Measurements from ENCODE around the gene PTPRN2. TPM values are rescaled to one million over a fixed set of nuclear protein-coding genes. Genes with fewer than 3 reads are reported as not detected.

PTPRN2 gene
- total RNA-seq, 1 experiment from 2014 or later = not detected

DNA sequence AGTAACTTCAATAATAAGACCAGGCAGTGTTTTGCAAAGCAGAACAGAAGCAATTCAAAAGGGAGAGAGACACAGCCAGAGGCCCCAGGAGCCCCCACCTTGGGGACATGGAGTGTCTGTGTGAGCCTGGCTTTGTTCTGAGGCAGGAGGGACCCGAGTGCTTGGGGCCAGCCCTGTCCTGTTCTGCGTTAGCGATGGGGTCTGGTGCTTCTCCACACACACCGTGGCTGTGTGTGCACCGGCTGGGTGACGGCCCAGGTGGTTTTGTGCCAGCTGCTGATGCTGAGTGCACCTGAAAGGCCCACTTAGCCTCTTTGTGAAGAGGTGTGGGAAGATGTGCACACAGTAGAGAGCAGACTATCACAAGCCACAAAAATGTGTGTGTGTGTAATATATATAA, 781.9 kb downstream of the PTPRN2 start:
- Histone ChIP-seq H3K36me3 (ENCODE audit: low read depth) (no peaks in the 10 kb centered on the region), H3K9me2 (ENCODE audit: insufficient read depth) (no peaks in the 10 kb centered on the region), H3K27me3 (ENCODE audit: insufficient read depth, low read depth) (peaks cover 93% of the 10 kb centered on the region), H3K9me3 (ENCODE audit: insufficient read depth, low read depth) (no peaks in the 10 kb centered on the region), H3K4me1 (replicated peaks; ENCODE audit: insufficient read depth) (no peaks in the 10 kb centered on the region), H3K27ac (no peak overlapping the region), H3K4me3 (no peak overlapping the region), H4K20me1 (ENCODE audit: insufficient read depth) (no peaks in the 10 kb centered on the region), H3K4me2 (no peak overlapping the region), H3F3A (ENCODE audit: insufficient read depth, low read depth) (no peaks in the 10 kb centered on the region), H3K79me2 (ENCODE audit: low read depth) (no peaks in the 10 kb centered on the region), H2AFZ (no peak overlapping the region)
- CTCF ChIA-PET = no interaction called here
- intact Hi-C loops (cut with micrococcal nuclease; ENCODE audit: unreplicated experiment) = no loop called here
- no peak for TF ChIP-seq EZH2 (IDR thresholded peaks at IDR 0.05; ENCODE audit: low read depth)
- TF ChIP-seq, protein P1, sequence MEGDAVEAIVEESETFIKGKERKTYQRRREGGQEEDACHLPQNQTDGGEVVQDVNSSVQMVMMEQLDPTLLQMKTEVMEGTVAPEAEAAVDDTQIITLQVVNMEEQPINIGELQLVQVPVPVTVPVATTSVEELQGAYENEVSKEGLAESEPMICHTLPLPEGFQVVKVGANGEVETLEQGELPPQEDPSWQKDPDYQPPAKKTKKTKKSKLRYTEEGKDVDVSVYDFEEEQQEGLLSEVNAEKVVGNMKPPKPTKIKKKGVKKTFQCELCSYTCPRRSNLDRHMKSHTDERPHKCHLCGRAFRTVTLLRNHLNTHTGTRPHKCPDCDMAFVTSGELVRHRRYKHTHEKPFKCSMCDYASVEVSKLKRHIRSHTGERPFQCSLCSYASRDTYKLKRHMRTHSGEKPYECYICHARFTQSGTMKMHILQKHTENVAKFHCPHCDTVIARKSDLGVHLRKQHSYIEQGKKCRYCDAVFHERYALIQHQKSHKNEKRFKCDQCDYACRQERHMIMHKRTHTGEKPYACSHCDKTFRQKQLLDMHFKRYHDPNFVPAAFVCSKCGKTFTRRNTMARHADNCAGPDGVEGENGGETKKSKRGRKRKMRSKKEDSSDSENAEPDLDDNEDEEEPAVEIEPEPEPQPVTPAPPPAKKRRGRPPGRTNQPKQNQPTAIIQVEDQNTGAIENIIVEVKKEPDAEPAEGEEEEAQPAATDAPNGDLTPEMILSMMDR (conservative IDR thresholded peaks at IDR 0.05) = no peak
- DNase-seq = no peak
- BruUV-seq (replicated peaks) = no TSS peak
- POLR2A ChIA-PET (ENCODE audit: unreplicated experiment) = no interaction called here

DNA sequence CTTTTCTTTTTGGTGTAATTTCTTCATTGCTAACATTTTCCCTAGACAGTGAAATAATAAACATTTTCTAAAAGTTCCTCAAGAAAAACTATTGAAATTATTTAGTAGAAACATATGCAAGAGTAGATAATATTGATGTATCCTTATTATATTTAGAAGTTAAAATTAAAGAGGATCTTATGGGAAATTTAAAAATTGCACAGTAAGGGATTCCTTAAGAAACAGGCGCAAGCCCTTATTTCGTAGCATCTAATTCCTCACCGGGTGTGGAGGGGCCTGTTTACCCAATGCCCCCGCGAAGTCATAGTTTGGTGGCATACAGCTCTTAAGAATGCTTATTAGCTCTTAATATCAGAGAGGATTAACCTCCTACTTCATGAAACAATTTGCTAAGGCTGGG, 783.7 kb downstream of the PTPRN2 start:
- intact Hi-C loops (cut with micrococcal nuclease; ENCODE audit: unreplicated experiment) = no loop called here
- BruUV-seq (replicated peaks) = no TSS peak
- no peaks in the 10 kb centered on the region for H3K9me2 ChIP-seq (ENCODE audit: insufficient read depth)
- TF ChIP-seq, protein P1 (conservative IDR thresholded peaks at IDR 0.05) = no peak
- TF ChIP-seq EZH2 (IDR thresholded peaks at IDR 0.05; ENCODE audit: low read depth) = no peak
- no peaks in the 10 kb centered on the region for H3F3A ChIP-seq (ENCODE audit: insufficient read depth, low read depth)
- no peaks in the 10 kb centered on the region for H3K36me3 ChIP-seq (ENCODE audit: low read depth)
- H3K4me1 ChIP-seq (replicated peaks; ENCODE audit: insufficient read depth) = no peaks in the 10 kb centered on the region
- H2AFZ ChIP-seq = no peak overlapping the region
- H3K79me2 ChIP-seq (ENCODE audit: low read depth) = no peaks in the 10 kb centered on the region
- no peak for DNase-seq
- H3K27ac ChIP-seq = no peak overlapping the region
- peaks cover 93% of the 10 kb centered on the region for H3K27me3 ChIP-seq (ENCODE audit: insufficient read depth, low read depth)
- H3K9me3 ChIP-seq (ENCODE audit: insufficient read depth, low read depth) = no peaks in the 10 kb centered on the region
- ChIA-PET CTCF (no interaction called here), POLR2A (ENCODE audit: unreplicated experiment) (no interaction called here)
- no peak overlapping the region for H3K4me3 ChIP-seq
- no peaks in the 10 kb centered on the region for H4K20me1 ChIP-seq (ENCODE audit: insufficient read depth)
- H3K4me2 ChIP-seq = no peak overlapping the region

DNA sequence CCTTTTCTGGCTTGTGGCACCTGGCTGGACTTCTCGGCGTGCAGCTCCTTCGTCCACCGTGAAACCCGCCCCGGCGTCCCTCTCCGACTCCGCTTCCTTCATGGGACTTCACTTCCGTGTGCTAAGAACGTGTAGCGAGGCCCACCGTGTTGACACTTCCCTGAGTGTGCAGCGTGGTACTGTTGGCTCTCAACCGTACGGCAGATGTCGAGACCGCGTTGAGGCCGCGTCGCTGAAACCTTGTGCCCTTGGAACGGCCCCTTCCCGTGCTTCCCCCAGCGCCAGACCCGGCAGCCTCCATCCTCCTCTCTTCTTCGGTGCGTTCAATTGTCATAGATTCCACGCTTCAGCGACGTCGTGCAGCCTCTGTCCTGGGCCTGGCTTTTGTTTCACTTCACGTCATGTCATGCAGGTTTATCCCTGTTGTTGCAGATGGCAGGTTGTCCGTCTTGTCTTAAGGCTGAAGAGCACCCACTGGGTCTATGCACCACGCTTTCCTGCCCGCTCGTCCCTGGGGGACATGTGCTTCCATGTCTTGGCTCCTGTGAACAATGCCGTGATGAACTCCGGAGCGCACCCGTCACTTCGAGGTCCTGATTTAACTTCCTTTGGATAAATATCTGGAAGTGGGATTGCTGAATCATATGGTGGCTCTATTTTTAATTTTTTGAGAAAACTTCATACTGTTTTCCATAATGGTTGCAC, 785.5 kb downstream of the PTPRN2 start:
- no peak overlapping the region for H2AFZ ChIP-seq
- H3K4me3 ChIP-seq = no peak overlapping the region
- no peaks in the 10 kb centered on the region for H3K9me3 ChIP-seq (ENCODE audit: insufficient read depth, low read depth)
- no peaks in the 10 kb centered on the region for H3F3A ChIP-seq (ENCODE audit: insufficient read depth, low read depth)
- intact Hi-C loops (cut with micrococcal nuclease; ENCODE audit: unreplicated experiment) = no loop called here
- no peak overlapping the region for H3K27ac ChIP-seq
- H3K4me1 ChIP-seq (replicated peaks; ENCODE audit: insufficient read depth) = no peaks in the 10 kb centered on the region
- H3K4me2 ChIP-seq = no peak overlapping the region
- no peaks in the 10 kb centered on the region for H3K9me2 ChIP-seq (ENCODE audit: insufficient read depth)
- BruUV-seq (replicated peaks) = no TSS peak
- ChIA-PET POLR2A (ENCODE audit: unreplicated experiment) (no interaction called here), CTCF (no interaction called here)
- no peak for TF ChIP-seq EZH2 (IDR thresholded peaks at IDR 0.05; ENCODE audit: low read depth)
- TF ChIP-seq, protein P1 (conservative IDR thresholded peaks at IDR 0.05) = no peak
- H3K27me3 ChIP-seq (ENCODE audit: insufficient read depth, low read depth) = peaks cover 97% of the 10 kb centered on the region
- no peak for DNase-seq
- no peaks in the 10 kb centered on the region for H3K36me3 ChIP-seq (ENCODE audit: low read depth)
- H3K79me2 ChIP-seq (ENCODE audit: low read depth) = no peaks in the 10 kb centered on the region
- H4K20me1 ChIP-seq (ENCODE audit: insufficient read depth) = no peaks in the 10 kb centered on the region

Data from PC-9 (cell line).